Liver (tissue), 9 donors: ENCODE data around the gene ZC3H13. TPM values are rescaled to one million over a fixed set of nuclear protein-coding genes. Genes with fewer than 3 reads are reported as not detected.

Experiments
- DNase-seq: peaks from one replicate; pipeline ENCODE4 v3.0.0-alpha.2; 2017; ENCODE audit warnings: low spot score
- H3K27ac ChIP-seq, 2 donors: one replicate each; pipeline ENCODE4 v1.7.0; 2013; ENCODE audit warnings: inconsistent platforms in 2 of 2, low read length in 2 of 2, control low read depth in 1 of 2, low read depth in 1 of 2, mild to moderate bottlenecking in 1 of 2
- H3K27me3 ChIP-seq, 4 donors: one replicate each; pipeline versions ENCODE4 v1.6.1 to v1.7.0; 2013; ENCODE audit warnings: low read length in 3 of 4, inconsistent platforms in 1 of 4, mild to moderate bottlenecking in 1 of 4, moderate library complexity in 1 of 4; ENCODE audit not compliant: control insufficient read depth in 4 of 4, insufficient read depth in 4 of 4
- H3K36me3 ChIP-seq, 4 donors: one replicate each; pipeline versions ENCODE4 v1.6.1 to v1.7.0; 2013; ENCODE audit warnings: low read length in 3 of 4, mild to moderate bottlenecking in 3 of 4, low read depth in 1 of 4, moderate library complexity in 1 of 4; ENCODE audit not compliant: control insufficient read depth in 4 of 4, insufficient read depth in 3 of 4
- H3K4me1 ChIP-seq, 4 donors: one replicate each; pipeline versions ENCODE4 v1.6.1 to v1.7.0; 2013; ENCODE audit warnings: low read length in 3 of 4, mild to moderate bottlenecking in 3 of 4, moderate library complexity in 1 of 4; ENCODE audit not compliant: control insufficient read depth in 4 of 4, insufficient read depth in 4 of 4
- H3K4me3 ChIP-seq, 3 donors: one replicate each; pipeline versions ENCODE4 v1.6.1 to v1.7.0; 2013; ENCODE audit warnings: low read length in 3 of 3, control low read depth in 1 of 3, low read depth in 1 of 3, mild to moderate bottlenecking in 1 of 3
- H3K9ac ChIP-seq, 2 donors: one replicate each; pipeline ENCODE4 v1.7.0; 2013; ENCODE audit warnings: low read length in 2 of 2, mild to moderate bottlenecking in 2 of 2, moderate library complexity in 2 of 2, control low read depth in 1 of 2, low read depth in 1 of 2
- H3K9me3 ChIP-seq, 4 donors: one replicate each; pipeline versions ENCODE4 v1.6.1 to v1.7.0; 2013; ENCODE audit warnings: low read length in 3 of 4; ENCODE audit not compliant: control insufficient read depth in 4 of 4
- EGR1 ChIP-seq, 2 donors: IDR thresholded peaks; 2 replicates each; pipeline ENCODE4 v1.6.1; 2016 to 2018; ENCODE audit warnings: antibody characterized with exemption in 2 of 2, low read depth in 2 of 2
- FOXA1 ChIP-seq: IDR thresholded peaks from 2 replicates; pipeline ENCODE4 v1.6.1; 2016; ENCODE audit warnings: antibody characterized with exemption
- FOXA2 ChIP-seq: IDR thresholded peaks from 2 replicates; pipeline ENCODE4 v1.6.1; 2016; ENCODE audit warnings: antibody characterized with exemption
- GABPA ChIP-seq, 2 donors: IDR thresholded peaks in 1 of 2; conservative IDR thresholded peaks in 1 of 2; 2 replicates each; pipeline ENCODE4 v1.6.1; 2016; ENCODE audit warnings: antibody characterized with exemption in 2 of 2, mild to moderate bottlenecking in 1 of 2, moderate library complexity in 1 of 2
- HNF4G ChIP-seq: IDR thresholded peaks from 2 replicates; pipeline ENCODE4 v1.6.1; 2016; ENCODE audit warnings: antibody characterized with exemption
- NR2F2 ChIP-seq: IDR thresholded peaks from 2 replicates; pipeline ENCODE4 v1.6.1; 2016; ENCODE audit warnings: antibody characterized with exemption
- RAD21 ChIP-seq, 2 donors: IDR thresholded peaks; 2 replicates each; pipeline ENCODE4 v1.6.1; 2016; ENCODE audit warnings: antibody characterized with exemption in 2 of 2, mild to moderate bottlenecking in 2 of 2
- RXRA ChIP-seq, 2 donors: IDR thresholded peaks; 2 replicates each; pipeline ENCODE4 v1.6.1; 2017 to 2018; ENCODE audit warnings: antibody characterized with exemption in 2 of 2, mild to moderate bottlenecking in 1 of 2
- SP1 ChIP-seq: IDR thresholded peaks from 2 replicates; pipeline ENCODE4 v1.6.1; 2018; ENCODE audit warnings: antibody characterized with exemption, mild to moderate bottlenecking
- TAF1 ChIP-seq: conservative IDR thresholded peaks from 2 replicates; pipeline ENCODE4 v1.6.1; 2016; ENCODE audit warnings: antibody characterized with exemption, mild to moderate bottlenecking
- YY1 ChIP-seq: IDR thresholded peaks from 2 replicates; pipeline ENCODE4 v1.6.1; 2016; ENCODE audit warnings: antibody characterized with exemption, mild to moderate bottlenecking
- WGBS: extraction: QIAGEN DNeasy Blood & Tissue Kit; methylation state at CpG from one replicate; pipeline ENCODE4 v1.1.7; 2013; 5-methylcytosine and 5-hydroxymethylcytosine counted together
- polyA plus RNA-seq, 2 donors: library from polyadenylated mRNA; stranded (reverse) in 1 of 2; unstranded in 1 of 2; fragments of 200-250 nt in 1 of 2; fragments of >200 nt in 1 of 2; fragmentation: Nextera tagmentation in 1 of 2; extraction: Ambion mirVana in 1 of 2; gene quantifications; one replicate each; pipeline versions ENCODE4 v1.2.1 to v1.2.3, GENCODE V29; 2013 to 2015
- total RNA-seq, 2 donors: library from RNA; depleted of rRNA; stranded (reverse); fragments of >200 nt; gene quantifications; one replicate each; pipeline ENCODE4 v1.2.3, GENCODE V29; 2014
- TF ChIP-seq, protein P1 (sequence below): IDR thresholded peaks from 2 replicates; pipeline ENCODE4 v1.6.1; 2016; ENCODE audit warnings: antibody characterized with exemption, mild to moderate bottlenecking
- TF ChIP-seq, protein P2 (sequence below): IDR thresholded peaks from 2 replicates; pipeline ENCODE4 v1.6.1; 2016; ENCODE audit warnings: antibody characterized with exemption
- TF ChIP-seq, protein P3 (sequence below): IDR thresholded peaks from 2 replicates; pipeline ENCODE4 v1.6.1; 2016; ENCODE audit warnings: antibody characterized with exemption
- TF ChIP-seq, protein P4 (sequence below): fragments of 150-350 bp; IDR thresholded peaks from 2 replicates; pipeline ENCODE4 v1.5.1; 2017; ENCODE audit warnings: improper control_type of control experiment, low read depth, low read length; ENCODE audit not compliant: missing input control
- TF ChIP-seq, protein P5 (sequence below): IDR thresholded peaks from 2 replicates; pipeline ENCODE4 v1.6.1; 2016; ENCODE audit warnings: antibody characterized with exemption
- donor health status: healthy.
- donor health status: healthy.
- donor health status: healthy.
- donor health status: healthy.
- donor health status: healthy.

The ZC3H13 gene
- total and polyA plus RNA-seq, 4 donors: 10.0 to 62.1 (median 28.9) TPM

DNA sequence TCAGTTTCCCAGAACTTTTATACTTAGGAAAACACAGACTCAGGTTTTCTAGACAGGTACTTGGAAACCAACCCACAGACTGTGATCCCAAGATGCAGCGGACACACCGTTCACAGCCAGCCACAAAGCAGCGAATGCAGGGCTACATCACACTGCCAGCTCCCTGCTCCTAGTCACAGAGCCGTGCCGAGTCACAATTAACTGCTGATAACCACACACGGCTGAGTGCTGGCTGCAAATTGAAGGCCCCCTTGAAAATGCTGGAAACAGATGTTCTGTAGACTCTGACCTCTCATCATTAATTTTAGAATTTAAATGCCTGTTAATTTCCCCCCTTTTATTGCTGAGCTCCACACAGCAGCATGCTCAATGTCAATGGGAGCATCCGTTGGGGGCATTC is 122.4 kb downstream of the ZC3H13 start:
- H3K27me3 ChIP-seq: peaks cover 0 to 4% (median under 1%) of the 10 kb centered on the region in 4 donors
- no peak overlapping the region for H3K27ac ChIP-seq
- no peaks in the 10 kb centered on the region for H3K9me3 ChIP-seq
- no peaks in the 10 kb centered on the region for H3K36me3 ChIP-seq
- peaks cover 0 to 4% (median 1%) of the 10 kb centered on the region in 4 donors for H3K4me1 ChIP-seq
- no peak for DNase-seq
- H3K4me3 ChIP-seq: no peak overlapping the region
- no peak overlapping the region for H3K9ac ChIP-seq
- TF ChIP-seq RAD21 (IDR thresholded peaks at IDR 0.05): no peak
- 88% methylated on average over 7 of the region's 7 CpGs for WGBS

DNA sequence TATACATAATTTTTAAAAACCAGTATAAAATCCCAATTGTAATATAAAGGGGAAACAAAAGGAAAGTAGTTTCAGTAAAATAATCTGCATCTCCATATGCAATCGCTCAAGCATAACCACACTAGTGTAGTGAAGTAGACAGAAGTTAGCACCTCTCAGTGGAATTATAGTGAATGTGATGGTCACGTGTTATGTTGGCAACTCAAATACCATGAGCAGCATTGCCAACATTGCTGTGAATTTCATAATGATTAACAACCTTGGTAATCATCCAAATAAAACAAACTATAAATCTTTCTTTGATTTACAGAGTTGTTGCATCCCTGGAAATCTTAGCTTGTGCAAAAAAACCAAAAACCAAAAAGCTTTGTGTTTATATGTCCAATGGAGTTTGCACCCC is 123.7 kb downstream of the ZC3H13 start:
- 54% methylated on average over 2 of the region's 2 CpGs for WGBS
- Histone ChIP-seq H3K27ac (no peak overlapping the region), H3K27me3 (peaks cover 0 to 4% (median under 1%) of the 10 kb centered on the region in 4 donors), H3K9ac (no peak overlapping the region), H3K9me3 (no peaks in the 10 kb centered on the region), H3K4me3 (no peak overlapping the region), H3K36me3 (no peaks in the 10 kb centered on the region), H3K4me1 (peaks cover 0 to 4% (median 1%) of the 10 kb centered on the region in 4 donors)
- TF ChIP-seq RAD21 (IDR thresholded peaks at IDR 0.05) (no peak), NR2F2 (no peak)
- TF ChIP-seq, protein P1, sequence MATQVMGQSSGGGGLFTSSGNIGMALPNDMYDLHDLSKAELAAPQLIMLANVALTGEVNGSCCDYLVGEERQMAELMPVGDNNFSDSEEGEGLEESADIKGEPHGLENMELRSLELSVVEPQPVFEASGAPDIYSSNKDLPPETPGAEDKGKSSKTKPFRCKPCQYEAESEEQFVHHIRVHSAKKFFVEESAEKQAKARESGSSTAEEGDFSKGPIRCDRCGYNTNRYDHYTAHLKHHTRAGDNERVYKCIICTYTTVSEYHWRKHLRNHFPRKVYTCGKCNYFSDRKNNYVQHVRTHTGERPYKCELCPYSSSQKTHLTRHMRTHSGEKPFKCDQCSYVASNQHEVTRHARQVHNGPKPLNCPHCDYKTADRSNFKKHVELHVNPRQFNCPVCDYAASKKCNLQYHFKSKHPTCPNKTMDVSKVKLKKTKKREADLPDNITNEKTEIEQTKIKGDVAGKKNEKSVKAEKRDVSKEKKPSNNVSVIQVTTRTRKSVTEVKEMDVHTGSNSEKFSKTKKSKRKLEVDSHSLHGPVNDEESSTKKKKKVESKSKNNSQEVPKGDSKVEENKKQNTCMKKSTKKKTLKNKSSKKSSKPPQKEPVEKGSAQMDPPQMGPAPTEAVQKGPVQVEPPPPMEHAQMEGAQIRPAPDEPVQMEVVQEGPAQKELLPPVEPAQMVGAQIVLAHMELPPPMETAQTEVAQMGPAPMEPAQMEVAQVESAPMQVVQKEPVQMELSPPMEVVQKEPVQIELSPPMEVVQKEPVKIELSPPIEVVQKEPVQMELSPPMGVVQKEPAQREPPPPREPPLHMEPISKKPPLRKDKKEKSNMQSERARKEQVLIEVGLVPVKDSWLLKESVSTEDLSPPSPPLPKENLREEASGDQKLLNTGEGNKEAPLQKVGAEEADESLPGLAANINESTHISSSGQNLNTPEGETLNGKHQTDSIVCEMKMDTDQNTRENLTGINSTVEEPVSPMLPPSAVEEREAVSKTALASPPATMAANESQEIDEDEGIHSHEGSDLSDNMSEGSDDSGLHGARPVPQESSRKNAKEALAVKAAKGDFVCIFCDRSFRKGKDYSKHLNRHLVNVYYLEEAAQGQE: no peak
- TF ChIP-seq, protein P2, sequence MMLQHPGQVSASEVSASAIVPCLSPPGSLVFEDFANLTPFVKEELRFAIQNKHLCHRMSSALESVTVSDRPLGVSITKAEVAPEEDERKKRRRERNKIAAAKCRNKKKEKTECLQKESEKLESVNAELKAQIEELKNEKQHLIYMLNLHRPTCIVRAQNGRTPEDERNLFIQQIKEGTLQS: no peak
- no peak for DNase-seq

DNA sequence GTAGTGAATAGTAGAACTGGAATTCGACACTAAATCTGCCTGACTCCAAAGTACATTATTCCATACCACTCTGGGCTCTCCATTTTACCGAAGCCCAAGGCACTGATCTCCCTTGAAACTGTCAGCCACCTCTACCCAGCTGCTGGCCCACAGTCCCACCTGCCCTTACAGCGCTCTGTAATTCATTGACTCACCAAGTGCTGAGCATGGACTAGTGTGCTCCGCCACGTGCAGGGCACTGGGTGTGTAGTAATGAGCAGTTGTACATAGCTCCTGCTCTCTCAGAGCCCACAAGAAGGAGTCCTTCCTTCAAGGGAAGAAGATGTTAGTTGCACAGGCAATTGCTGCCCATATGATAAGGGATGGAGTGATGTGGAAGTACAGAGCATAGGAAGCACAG is 124.4 kb downstream of the ZC3H13 start:
- no peak for DNase-seq
- no peak overlapping the region for H3K27ac ChIP-seq
- H3K4me3 ChIP-seq: no peak overlapping the region
- no peaks in the 10 kb centered on the region for H3K9me3 ChIP-seq
- no peaks in the 10 kb centered on the region for H3K36me3 ChIP-seq
- H3K4me1 ChIP-seq: peaks cover 0 to 4% (median 1%) of the 10 kb centered on the region in 4 donors
- H3K9ac ChIP-seq: no peak overlapping the region
- 89% methylated on average over 5 of the region's 5 CpGs for WGBS
- peaks cover 0 to 4% (median under 1%) of the 10 kb centered on the region in 4 donors for H3K27me3 ChIP-seq
- TF ChIP-seq, protein P3, sequence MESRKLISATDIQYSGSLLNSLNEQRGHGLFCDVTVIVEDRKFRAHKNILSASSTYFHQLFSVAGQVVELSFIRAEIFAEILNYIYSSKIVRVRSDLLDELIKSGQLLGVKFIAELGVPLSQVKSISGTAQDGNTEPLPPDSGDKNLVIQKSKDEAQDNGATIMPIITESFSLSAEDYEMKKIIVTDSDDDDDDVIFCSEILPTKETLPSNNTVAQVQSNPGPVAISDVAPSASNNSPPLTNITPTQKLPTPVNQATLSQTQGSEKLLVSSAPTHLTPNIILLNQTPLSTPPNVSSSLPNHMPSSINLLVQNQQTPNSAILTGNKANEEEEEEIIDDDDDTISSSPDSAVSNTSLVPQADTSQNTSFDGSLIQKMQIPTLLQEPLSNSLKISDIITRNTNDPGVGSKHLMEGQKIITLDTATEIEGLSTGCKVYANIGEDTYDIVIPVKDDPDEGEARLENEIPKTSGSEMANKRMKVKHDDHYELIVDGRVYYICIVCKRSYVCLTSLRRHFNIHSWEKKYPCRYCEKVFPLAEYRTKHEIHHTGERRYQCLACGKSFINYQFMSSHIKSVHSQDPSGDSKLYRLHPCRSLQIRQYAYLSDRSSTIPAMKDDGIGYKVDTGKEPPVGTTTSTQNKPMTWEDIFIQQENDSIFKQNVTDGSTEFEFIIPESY: no peak
- no peak for TF ChIP-seq FOXA2
- TF ChIP-seq, protein P4, sequence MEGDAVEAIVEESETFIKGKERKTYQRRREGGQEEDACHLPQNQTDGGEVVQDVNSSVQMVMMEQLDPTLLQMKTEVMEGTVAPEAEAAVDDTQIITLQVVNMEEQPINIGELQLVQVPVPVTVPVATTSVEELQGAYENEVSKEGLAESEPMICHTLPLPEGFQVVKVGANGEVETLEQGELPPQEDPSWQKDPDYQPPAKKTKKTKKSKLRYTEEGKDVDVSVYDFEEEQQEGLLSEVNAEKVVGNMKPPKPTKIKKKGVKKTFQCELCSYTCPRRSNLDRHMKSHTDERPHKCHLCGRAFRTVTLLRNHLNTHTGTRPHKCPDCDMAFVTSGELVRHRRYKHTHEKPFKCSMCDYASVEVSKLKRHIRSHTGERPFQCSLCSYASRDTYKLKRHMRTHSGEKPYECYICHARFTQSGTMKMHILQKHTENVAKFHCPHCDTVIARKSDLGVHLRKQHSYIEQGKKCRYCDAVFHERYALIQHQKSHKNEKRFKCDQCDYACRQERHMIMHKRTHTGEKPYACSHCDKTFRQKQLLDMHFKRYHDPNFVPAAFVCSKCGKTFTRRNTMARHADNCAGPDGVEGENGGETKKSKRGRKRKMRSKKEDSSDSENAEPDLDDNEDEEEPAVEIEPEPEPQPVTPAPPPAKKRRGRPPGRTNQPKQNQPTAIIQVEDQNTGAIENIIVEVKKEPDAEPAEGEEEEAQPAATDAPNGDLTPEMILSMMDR: no peak
- TF ChIP-seq, protein P5, sequence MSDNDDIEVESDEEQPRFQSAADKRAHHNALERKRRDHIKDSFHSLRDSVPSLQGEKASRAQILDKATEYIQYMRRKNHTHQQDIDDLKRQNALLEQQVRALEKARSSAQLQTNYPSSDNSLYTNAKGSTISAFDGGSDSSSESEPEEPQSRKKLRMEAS: no peak
- no peak for TF ChIP-seq YY1
- no peak for TF ChIP-seq NR2F2
- no peak for TF ChIP-seq SP1
- TF ChIP-seq HNF4G: no peak
- no peak for TF ChIP-seq RXRA (IDR thresholded peaks at IDR 0.05)
- TF ChIP-seq, protein P2: no peak
- TF ChIP-seq, protein P1: no peak
- no peak for TF ChIP-seq TAF1
- no peak for TF ChIP-seq EGR1 (IDR thresholded peaks at IDR 0.05; ENCODE audit: low read depth in 2 of 2)
- no peak for TF ChIP-seq FOXA1
- TF ChIP-seq GABPA (IDR thresholded peaks at IDR 0.05 in 1 of 2, conservative IDR thresholded peaks at IDR 0.05 in 1 of 2): no peak
- TF ChIP-seq RAD21 (IDR thresholded peaks at IDR 0.05): no peak
